BLaER1 (cell line): ENCODE data around the gene GAN.

Experiments used
- H3K27ac ChIP-seq: shearing (Covaris generic); formaldehyde crosslinking; 2 replicates; pipeline ENCODE4 v1.8.1; 2022
- H3K27me3 ChIP-seq: shearing (Covaris generic); formaldehyde crosslinking; 2 replicates; pipeline ENCODE4 v1.8.1; 2022
- H3K36me3 ChIP-seq: shearing (Covaris generic); formaldehyde crosslinking; 2 replicates; pipeline ENCODE4 v1.8.1; 2022
- H3K4me1 ChIP-seq: shearing (Covaris generic); formaldehyde crosslinking; 2 replicates; pipeline ENCODE4 v1.8.1; 2022
- H3K4me2 ChIP-seq: shearing (Covaris generic); formaldehyde crosslinking; 2 replicates; pipeline ENCODE4 v1.8.1; 2022
- H3K4me3 ChIP-seq: shearing (Covaris generic); formaldehyde crosslinking; 2 replicates; pipeline ENCODE4 v1.8.1; 2022
- H3K9ac ChIP-seq: shearing (Covaris generic); formaldehyde crosslinking; 2 replicates; pipeline ENCODE4 v1.8.1; 2022
- H3K9me3 ChIP-seq: shearing (Covaris generic); formaldehyde crosslinking; 2 replicates; pipeline ENCODE4 v1.8.1; 2022
- H4K20me1 ChIP-seq: shearing (Covaris generic); formaldehyde crosslinking; 2 replicates; pipeline ENCODE4 v1.8.1; 2022
- Cebpa-rat ChIP-seq: shearing (Covaris generic); IDR thresholded peaks from 2 replicates; pipeline ENCODE4 v1.8.1; 2022

Gene GAN

GRCh38 chr16:81405702-81406113 lies 90.9 kb downstream of the GAN start:
- Histone ChIP-seq H3K27ac (no peak overlapping the region), H3K9me3 (no peaks in the 10 kb centered on the region), H3K4me3 (no peak overlapping the region), H3K4me1 (peaks cover 17% of the 10 kb centered on the region; the same call in 1 of the 2 replicates), H3K4me2 (no peak overlapping the region), H3K36me3 (no peaks in the 10 kb centered on the region), H4K20me1 (no peaks in the 10 kb centered on the region), H3K9ac (no peak overlapping the region), H3K27me3 (no peaks in the 10 kb centered on the region)
- TF ChIP-seq Cebpa-rat = no peak

DNA sequence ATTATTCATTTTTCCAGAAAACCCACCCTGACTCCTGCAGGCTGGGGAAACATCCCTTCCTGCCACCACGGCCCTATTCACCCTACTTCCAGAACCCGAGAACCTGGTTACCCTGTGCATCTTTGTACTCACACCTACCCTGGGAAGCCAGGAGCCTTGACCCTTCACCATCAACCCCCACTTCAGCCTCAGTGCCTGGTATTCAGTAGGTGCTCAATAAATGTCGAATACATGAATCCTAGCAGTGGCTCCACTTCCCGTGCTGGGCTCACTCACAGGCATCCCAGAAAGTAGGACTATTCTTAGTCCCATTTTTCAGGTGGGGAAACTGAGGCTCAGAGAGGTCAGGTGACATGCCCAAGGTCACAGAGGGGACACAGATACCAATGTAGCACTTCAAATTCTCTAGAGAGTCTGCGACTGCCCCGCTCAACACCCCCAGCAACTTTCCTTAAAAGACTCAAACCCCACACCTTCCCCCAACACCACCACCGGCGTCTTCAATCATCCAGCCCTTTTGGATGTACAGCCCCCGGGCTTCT lies 93.7 kb downstream of the GAN start:
- no peak overlapping the region for H3K27ac ChIP-seq
- H3K4me2 ChIP-seq = no peak overlapping the region
- peaks cover 13% of the 10 kb centered on the region; the same call in 1 of the 2 replicates for H3K4me1 ChIP-seq
- no peak overlapping the region for H3K4me3 ChIP-seq
- no peaks in the 10 kb centered on the region for H4K20me1 ChIP-seq
- H3K27me3 ChIP-seq = no peaks in the 10 kb centered on the region
- H3K9ac ChIP-seq = no peak overlapping the region
- H3K9me3 ChIP-seq = no peaks in the 10 kb centered on the region
- no peak for TF ChIP-seq Cebpa-rat
- no peaks in the 10 kb centered on the region for H3K36me3 ChIP-seq

- Histone ChIP-seq H3K36me3 (no peaks in the 10 kb centered on the region), H3K27ac (no peak overlapping the region), H3K4me3 (no peak overlapping the region), H3K9me3 (no peaks in the 10 kb centered on the region), H3K27me3 (no peaks in the 10 kb centered on the region), H3K4me2 (peak overlapping the region; percentile 4; the same call in 1 of the 2 replicates), H4K20me1 (no peaks in the 10 kb centered on the region), H3K9ac (no peak overlapping the region), H3K4me1 (peaks cover 7% of the 10 kb centered on the region; the same call in 1 of the 2 replicates)
- no peak for TF ChIP-seq Cebpa-rat
Observed at GRCh38 chr16:81409016-81409556, 94.3 kb downstream of the GAN start.

DNA sequence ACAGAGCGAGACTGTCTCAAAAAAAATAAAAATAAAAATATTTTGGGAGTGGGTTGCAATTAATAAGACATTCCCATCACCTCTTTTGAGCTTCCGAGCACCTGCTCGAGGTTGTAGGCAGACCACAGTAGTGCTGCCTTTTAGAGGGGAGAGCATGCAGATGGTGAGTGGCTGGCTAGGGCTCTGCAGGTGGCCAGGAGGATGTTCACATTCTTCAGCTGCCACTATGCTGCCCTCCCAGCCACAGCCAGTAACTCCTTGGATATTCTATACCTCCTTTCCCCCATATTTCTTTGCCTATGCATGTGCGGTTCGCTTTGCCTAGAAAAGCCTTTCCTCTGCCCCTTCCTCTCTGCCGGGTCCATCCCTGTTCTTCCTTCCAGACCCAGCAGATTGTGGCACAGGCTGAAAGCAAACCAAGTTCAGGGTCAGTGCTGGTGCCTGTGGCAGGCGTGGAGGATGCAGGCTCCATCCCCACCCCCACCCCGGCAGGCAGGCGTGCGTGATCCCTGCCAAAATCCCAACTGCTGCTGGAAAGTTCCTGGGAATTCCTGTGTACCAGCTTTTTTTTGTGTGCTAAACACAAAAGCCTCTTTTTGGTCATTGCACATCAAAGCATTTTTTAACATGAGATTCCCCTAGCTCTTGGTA lies 96.0 kb downstream of the GAN start:
- H3K36me3 ChIP-seq = no peaks in the 10 kb centered on the region
- H4K20me1 ChIP-seq = no peaks in the 10 kb centered on the region
- H3K4me1 ChIP-seq = peaks cover 7% of the 10 kb centered on the region; the same call in 1 of the 2 replicates
- H3K9me3 ChIP-seq = no peaks in the 10 kb centered on the region
- H3K27me3 ChIP-seq = no peaks in the 10 kb centered on the region
- H3K4me3 ChIP-seq = no peak overlapping the region
- no peak for TF ChIP-seq Cebpa-rat
- no peak overlapping the region for H3K27ac ChIP-seq
- no peak overlapping the region for H3K4me2 ChIP-seq
- H3K9ac ChIP-seq = no peak overlapping the region

GRCh38 chr16:81413245-81413990 lies 98.7 kb downstream of the GAN start:
- H3K36me3 ChIP-seq = no peaks in the 10 kb centered on the region
- no peaks in the 10 kb centered on the region for H4K20me1 ChIP-seq
- no peak for TF ChIP-seq Cebpa-rat
- H3K9ac ChIP-seq = no peak overlapping the region
- no peaks in the 10 kb centered on the region for H3K9me3 ChIP-seq
- H3K27me3 ChIP-seq = no peaks in the 10 kb centered on the region
- H3K4me2 ChIP-seq = no peak overlapping the region
- no peak overlapping the region for H3K4me3 ChIP-seq
- no peak overlapping the region for H3K27ac ChIP-seq
- H3K4me1 ChIP-seq = peaks cover 7% of the 10 kb centered on the region; the same call in 1 of the 2 replicates

GRCh38 chr16:81415751-81416150 lies 101.0 kb downstream of the GAN start:
- TF ChIP-seq Cebpa-rat = no peak
- H3K4me3 ChIP-seq = no peak overlapping the region
- no peak overlapping the region for H3K27ac ChIP-seq
- H3K9me3 ChIP-seq = no peaks in the 10 kb centered on the region
- H4K20me1 ChIP-seq = no peaks in the 10 kb centered on the region
- no peak overlapping the region for H3K9ac ChIP-seq
- H3K4me2 ChIP-seq = no peak overlapping the region
- H3K4me1 ChIP-seq = no peaks in the 10 kb centered on the region
- H3K36me3 ChIP-seq = no peaks in the 10 kb centered on the region
- H3K27me3 ChIP-seq = no peaks in the 10 kb centered on the region

GRCh38 chr16:81416749-81417148 lies 102.0 kb downstream of the GAN start:
- Histone ChIP-seq H3K4me2 (no peak overlapping the region), H4K20me1 (no peaks in the 10 kb centered on the region)

DNA sequence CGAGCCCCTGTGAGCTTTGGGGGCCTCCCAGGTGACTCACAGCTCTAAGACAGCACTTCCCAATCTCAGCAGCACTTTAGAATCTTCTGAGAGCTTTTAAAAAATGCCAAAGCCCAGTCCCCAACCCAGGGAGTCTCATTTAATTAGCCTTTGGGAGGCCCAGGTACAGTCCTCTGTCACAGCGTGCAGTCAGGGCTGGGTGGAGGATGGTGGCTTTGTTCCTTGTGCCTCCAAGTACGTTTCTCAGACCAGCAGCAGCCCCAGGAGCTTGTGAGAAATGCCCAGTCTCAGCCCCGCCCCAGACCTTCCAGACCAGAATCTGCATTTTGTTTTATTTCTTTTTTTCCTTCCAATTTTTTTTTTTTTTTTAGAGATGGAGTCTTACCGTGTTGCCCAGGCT lies 102.4 kb downstream of the GAN start:
- Histone ChIP-seq H3K36me3 (no peaks in the 10 kb centered on the region), H4K20me1 (no peaks in the 10 kb centered on the region), H3K9ac (no peak overlapping the region), H3K27ac (no peak overlapping the region), H3K27me3 (no peaks in the 10 kb centered on the region), H3K4me3 (no peak overlapping the region), H3K9me3 (peaks cover 14% of the 10 kb centered on the region), H3K4me2 (no peak overlapping the region), H3K4me1 (no peaks in the 10 kb centered on the region)
- TF ChIP-seq Cebpa-rat = no peak

More at GRCh38 chr16:81416749-81417148, 102.0 kb downstream of the GAN start:
- H3K9ac ChIP-seq = no peak overlapping the region
- H3K9me3 ChIP-seq = peaks cover 9% of the 10 kb centered on the region
- H3K4me3 ChIP-seq = no peak overlapping the region
- H3K36me3 ChIP-seq = no peaks in the 10 kb centered on the region
- H3K27ac ChIP-seq = no peak overlapping the region
- TF ChIP-seq Cebpa-rat = no peak
- no peaks in the 10 kb centered on the region for H3K4me1 ChIP-seq
- H3K27me3 ChIP-seq = no peaks in the 10 kb centered on the region

GRCh38 chr16:81419806-81420205 lies 105.0 kb downstream of the GAN start:
- Histone ChIP-seq H3K4me1 (peaks cover 11% of the 10 kb centered on the region), H3K27ac (no peak overlapping the region), H3K4me3 (no peak overlapping the region), H4K20me1 (no peaks in the 10 kb centered on the region), H3K9ac (no peak overlapping the region), H3K27me3 (no peaks in the 10 kb centered on the region), H3K4me2 (no peak overlapping the region), H3K36me3 (no peaks in the 10 kb centered on the region), H3K9me3 (peaks cover 17% of the 10 kb centered on the region)
- no peak for TF ChIP-seq Cebpa-rat

DNA sequence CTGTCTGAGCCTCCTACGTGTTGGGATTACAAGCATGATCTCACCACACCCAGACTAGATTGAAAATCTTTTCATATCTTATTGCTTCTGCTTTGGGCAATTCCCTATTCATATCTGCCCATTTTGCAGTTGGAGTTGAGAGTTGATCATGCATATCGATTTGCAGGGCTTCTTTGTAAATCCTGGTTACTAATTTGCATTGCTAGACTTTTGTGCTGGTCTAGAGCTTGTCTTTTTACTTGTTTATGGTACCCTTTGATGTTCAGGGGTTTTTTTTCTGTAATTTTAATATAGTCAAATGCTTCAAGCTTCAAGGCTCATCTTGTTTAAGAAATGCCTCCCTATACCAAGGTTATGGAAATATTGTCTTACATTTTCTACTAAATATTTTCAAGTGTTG lies 106.4 kb downstream of the GAN start:
- no peak for TF ChIP-seq Cebpa-rat
- Histone ChIP-seq H3K4me3 (no peak overlapping the region), H3K9ac (no peak overlapping the region), H3K27ac (no peak overlapping the region), H4K20me1 (no peaks in the 10 kb centered on the region), H3K4me1 (peaks cover 14% of the 10 kb centered on the region), H3K9me3 (peaks cover 17% of the 10 kb centered on the region), H3K36me3 (no peaks in the 10 kb centered on the region), H3K27me3 (no peaks in the 10 kb centered on the region), H3K4me2 (no peak overlapping the region)
